ENCODE data around the gene SFSWAP.
"Not testable (repeated sequence)": the region's sequence is repeated elsewhere in the genome, so short reads cannot be mapped to it uniquely, and the experiment has no call there.

Gene SFSWAP

GRCh38 chr12:131765961-131766360, 55.1 kb downstream of the SFSWAP start:
- DNase-seq = no peak

GRCh38 chr12:131766382-131767107, 55.7 kb downstream of the SFSWAP start:
- DNase-seq = no peak

- no peak for DNase-seq
Observed at GRCh38 chr12:131770120-131770519, 59.2 kb downstream of the SFSWAP start.

GRCh38 chr12:131771965-131772364, 61.1 kb downstream of the SFSWAP start:
- DNase-seq = no peak

GRCh38 chr12:131773582-131774221, 62.8 kb downstream of the SFSWAP start:
- no peak for DNase-seq

GRCh38 chr12:131774576-131775391, 63.9 kb downstream of the SFSWAP start:
- no peak for DNase-seq

GRCh38 chr12:131775392-131776236, 64.7 kb downstream of the SFSWAP start:
- no peak for DNase-seq

- DNase-seq = no peak
Observed at GRCh38 chr12:131776237-131776889, 65.5 kb downstream of the SFSWAP start.

- DNase-seq = not testable (repeated sequence)
Observed at GRCh38 chr12:131777269-131777668, 66.4 kb downstream of the SFSWAP start.

GRCh38 chr12:131779027-131779426, 68.1 kb downstream of the SFSWAP start:
- no peak for DNase-seq

- DNase-seq = no peak
Observed at GRCh38 chr12:131782061-131782460, 71.2 kb downstream of the SFSWAP start.

- DNase-seq = no peak
Observed at GRCh38 chr12:131783915-131784541, 73.1 kb downstream of the SFSWAP start.

GRCh38 chr12:131784909-131785762, 74.2 kb downstream of the SFSWAP start:
- DNase-seq = no peak

- no peak for DNase-seq
Observed at GRCh38 chr12:131785763-131786330, 75.0 kb downstream of the SFSWAP start.

- no peak for DNase-seq
Observed at GRCh38 chr12:131786331-131786730, 75.4 kb downstream of the SFSWAP start.

- no peak for DNase-seq
Observed at GRCh38 chr12:131787143-131787660, 76.3 kb downstream of the SFSWAP start.

GRCh38 chr12:131788070-131788469, 77.2 kb downstream of the SFSWAP start:
- no peak for DNase-seq

- no peak for DNase-seq
Observed at GRCh38 chr12:131789638-131790037, 78.7 kb downstream of the SFSWAP start.

GRCh38 chr12:131793243-131794022, 82.5 kb downstream of the SFSWAP start:
- DNase-seq = no peak
